Stimulated activated CD8-positive, alpha-beta memory T cell treated with anti-CD3 and anti-CD28 coated beads, Interleukin-2, amount 100 ng/mL, for 1 hour (primary cell): Measurements from ENCODE around the gene METTL25B.
"Not testable (repeated sequence)": the region's sequence is repeated elsewhere in the genome, so short reads cannot be mapped to it uniquely, and the experiment has no call there.

Experiments used
- DNase-seq, 2 donors: peaks; one replicate each; pipeline ENCODE4 v3.0.0-alpha.2; 2020; ENCODE audit warnings: low read depth in 2 of 2

The METTL25B gene

GRCh38 chr1:156747742-156748669 lies 19.7 kb downstream of the METTL25B start:
- no peak for DNase-seq

- DNase-seq, result no peak
Measured at GRCh38 chr1:156748670-156749418, 20.6 kb downstream of the METTL25B start.

- no peak for DNase-seq
Measured at GRCh38 chr1:156749419-156750118, 21.3 kb downstream of the METTL25B start.

GRCh38 chr1:156750191-156750672 lies 22.0 kb downstream of the METTL25B start:
- DNase-seq, result no peak

- DNase-seq, result no peak
Measured at GRCh38 chr1:156750711-156751450, 22.6 kb downstream of the METTL25B start.

GRCh38 chr1:156751451-156751756 lies 23.1 kb downstream of the METTL25B start, which contains the start of gene HDGF:
Gene HDGF (minus strand): TSS chr1:156751675. CDS start chr1:156751429, 246 bp downstream.
- no peak for DNase-seq

GRCh38 chr1:156751757-156752481 lies 23.6 kb downstream of the METTL25B start:
- peak; percentile 92 to 95 for DNase-seq

- no peak for DNase-seq
Measured at GRCh38 chr1:156752843-156753482, 24.7 kb downstream of the METTL25B start.

GRCh38 chr1:156754219-156754618 lies 25.9 kb downstream of the METTL25B start:
- no peak for DNase-seq

- no peak for DNase-seq
Measured at GRCh38 chr1:156755527-156755950, 27.3 kb downstream of the METTL25B start.

GRCh38 chr1:156756355-156756754 lies 28.1 kb downstream of the METTL25B start:
- no peak for DNase-seq

- DNase-seq, result not testable (repeated sequence)
Measured at GRCh38 chr1:156757572-156758253, 29.4 kb downstream of the METTL25B start.

GRCh38 chr1:156760092-156760795 lies 32.0 kb downstream of the METTL25B start:
- no peak for DNase-seq

GRCh38 chr1:156760796-156761104 lies 32.5 kb downstream of the METTL25B start:
- no peak for DNase-seq

GRCh38 chr1:156765136-156765535 lies 36.9 kb downstream of the METTL25B start:
- DNase-seq, result not testable (repeated sequence)

GRCh38 chr1:156765666-156766065 lies 37.4 kb downstream of the METTL25B start:
- no peak for DNase-seq

GRCh38 chr1:156766298-156767100 lies 38.2 kb downstream of the METTL25B start:
- DNase-seq, result no peak
